ENCODE measurements around the gene IREB2. TPM values are rescaled to one million over a fixed set of nuclear protein-coding genes. Genes with fewer than 3 reads are reported as not detected.

IREB2 gene
- total and polyA plus RNA-seq, 2 donors (not counting 3 experiments of a cell fraction or from before 2014, with no cell fraction given) = 12.7 to 51.4 TPM

DNA sequence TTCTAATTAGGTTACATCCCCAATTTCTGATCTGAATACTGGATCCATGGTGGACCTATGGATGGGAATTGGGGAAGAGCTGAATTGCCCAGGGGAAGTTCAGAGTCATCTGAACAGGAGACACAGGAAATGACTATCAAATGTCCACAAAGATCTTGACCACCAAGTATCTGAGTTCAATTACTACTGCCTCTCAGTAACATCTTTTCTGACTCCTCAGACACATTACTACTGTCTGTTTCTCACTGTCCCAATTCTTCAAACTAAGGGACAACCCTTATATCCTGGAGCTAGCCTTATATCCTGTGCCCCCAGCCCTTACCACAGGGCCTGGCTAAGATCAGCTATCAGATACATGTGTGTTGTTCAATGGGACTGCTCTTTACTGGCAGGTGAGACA lies 10.1 kb upstream of the IREB2 start:
- Histone ChIP-seq H3K9ac (replicated peaks; ENCODE audit: extremely low read depth, insufficient read depth, low read length) (no peak overlapping the region), H3K36me3 (ENCODE audit: control insufficient read depth in 2 of 2, extremely low read depth in 1 of 2, insufficient read depth in 2 of 2, low read length in 2 of 2) (no peaks in the 10 kb centered on the region), H3K27me3 (ENCODE audit: control insufficient read depth in 2 of 2, insufficient read depth in 2 of 2, low read length in 2 of 2) (peaks cover 23 to 36% of the 10 kb centered on the region in 2 experiments), H3K9me1 (replicated peaks; ENCODE audit: control insufficient read depth, extremely low read depth, insufficient read depth, low read length) (no peaks in the 10 kb centered on the region), H2AFZ (ENCODE audit: low read depth, low read length) (no peak overlapping the region), H3K27ac (ENCODE audit: insufficient read depth, low read depth, low read length) (no peak overlapping the region), H4K20me1 (replicated peaks; ENCODE audit: control insufficient read depth, extremely low read depth, insufficient read depth, low read length) (no peaks in the 10 kb centered on the region), H3K4me3 (replicated peaks in 1 of 3; ENCODE audit: insufficient read depth in 1 of 3, low read depth in 1 of 3, low read length in 3 of 3) (no peak overlapping the region), H3K9me3 (replicated peaks; ENCODE audit: control insufficient read depth, insufficient read depth, low read length) (no peaks in the 10 kb centered on the region), H3K79me2 (ENCODE audit: control insufficient read depth, insufficient read depth, low read length) (no peaks in the 10 kb centered on the region), H3K4me1 (ENCODE audit: control insufficient read depth, extremely low read depth, insufficient read depth, low read length) (no peaks in the 10 kb centered on the region), H3K4me2 (ENCODE audit: insufficient read depth, low read length) (no peak overlapping the region)
- TF ChIP-seq, protein P1, sequence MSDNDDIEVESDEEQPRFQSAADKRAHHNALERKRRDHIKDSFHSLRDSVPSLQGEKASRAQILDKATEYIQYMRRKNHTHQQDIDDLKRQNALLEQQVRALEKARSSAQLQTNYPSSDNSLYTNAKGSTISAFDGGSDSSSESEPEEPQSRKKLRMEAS (IDR thresholded peaks at IDR 0.05; ENCODE audit: insufficient read depth, insufficient read length) = no peak
- ChIA-PET POLR2A (interaction anchor here (0.7 to 1.1 kb wide), 2 partner anchors 10 to 119 kb away, joined by 3 to 4 read pairs; partner anchors contain the start of gene IREB2), CTCF (interaction anchor here (0.8 to 3.4 kb wide), 4 partner anchors 9 to 120 kb away, joined by 3 to 13 read pairs (median 3); no protein-coding TSS in a partner anchor)
- no TSS peak for BruUV-seq (replicated peaks)
- dilution Hi-C loops (cut with MboI; ENCODE audit: extremely low pct_ligation_motif_present, low sequenced_read_pairs) = no loop called here
- DNase-seq (ENCODE audit: low read depth, low spot score) (no peak), FAIRE-seq (no peak)
- intact Hi-C loops (cut with micrococcal nuclease) = no loop called here

DNA sequence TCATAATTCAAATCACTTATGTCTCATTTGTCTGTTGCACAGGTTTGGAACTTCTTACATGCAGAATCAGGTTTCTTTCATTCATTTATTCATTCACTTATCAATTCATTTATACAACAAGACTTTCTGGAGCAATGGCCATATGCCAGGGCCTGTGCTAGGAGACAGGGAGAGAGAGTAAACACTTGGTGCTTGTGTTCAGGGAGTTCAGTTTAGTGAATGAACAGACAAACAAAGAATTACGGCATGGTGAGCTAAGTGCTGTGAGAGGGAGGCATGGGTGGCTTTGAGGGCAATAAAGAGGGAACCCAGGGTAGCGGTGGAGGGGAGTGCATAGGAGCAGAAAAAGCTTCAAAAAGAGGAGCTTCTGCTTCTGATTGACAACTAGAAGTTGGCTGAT lies 8.5 kb upstream of the IREB2 start:
- no peak overlapping the region for H3K9ac ChIP-seq (replicated peaks; ENCODE audit: extremely low read depth, insufficient read depth, low read length)
- dilution Hi-C loops (cut with MboI; ENCODE audit: extremely low pct_ligation_motif_present, low sequenced_read_pairs) (no loop called here), intact Hi-C loops (cut with micrococcal nuclease) (no loop called here)
- H3K9me1 ChIP-seq (replicated peaks; ENCODE audit: control insufficient read depth, extremely low read depth, insufficient read depth, low read length) = no peaks in the 10 kb centered on the region
- no peak for FAIRE-seq
- H3K27ac ChIP-seq (ENCODE audit: insufficient read depth, low read depth, low read length) = no peak overlapping the region
- no peaks in the 10 kb centered on the region for H3K9me3 ChIP-seq (replicated peaks; ENCODE audit: control insufficient read depth, insufficient read depth, low read length)
- POLR2A ChIA-PET = no interaction called here
- peaks cover 22 to 35% of the 10 kb centered on the region in 2 experiments for H3K27me3 ChIP-seq (ENCODE audit: control insufficient read depth in 2 of 2, insufficient read depth in 2 of 2, low read length in 2 of 2)
- no peaks in the 10 kb centered on the region for H4K20me1 ChIP-seq (replicated peaks; ENCODE audit: control insufficient read depth, extremely low read depth, insufficient read depth, low read length)
- CTCF ChIA-PET = interaction anchor here (0.7 to 3.4 kb wide), 2 partner anchors 119 to 121 kb away, joined by 3 to 13 read pairs; no protein-coding TSS in a partner anchor
- no peaks in the 10 kb centered on the region for H3K79me2 ChIP-seq (ENCODE audit: control insufficient read depth, insufficient read depth, low read length)
- H2AFZ ChIP-seq (ENCODE audit: low read depth, low read length) = no peak overlapping the region
- TF ChIP-seq, protein P1 (IDR thresholded peaks at IDR 0.05; ENCODE audit: insufficient read depth, insufficient read length) = no peak
- TF ChIP-seq POLR2A (IDR thresholded peaks at IDR 0.05; ENCODE audit: low read depth, low read length) = no peak
- TF ChIP-seq GATA2 (IDR thresholded peaks at IDR 0.05; ENCODE audit: insufficient read depth, insufficient read length, low read depth, low read length) = no peak
- no peak for TF ChIP-seq FOS (IDR thresholded peaks at IDR 0.05; ENCODE audit: borderline replicate concordance, insufficient read depth, low read length)
- no peak for TF ChIP-seq JUN (IDR thresholded peaks at IDR 0.05; ENCODE audit: borderline replicate concordance, insufficient read depth, insufficient read length, low read depth)
- TF ChIP-seq POLR2AphosphoS5 (IDR thresholded peaks at IDR 0.05; ENCODE audit: insufficient read depth, low read depth, low read length) = no peak
- TF ChIP-seq, protein P2, sequence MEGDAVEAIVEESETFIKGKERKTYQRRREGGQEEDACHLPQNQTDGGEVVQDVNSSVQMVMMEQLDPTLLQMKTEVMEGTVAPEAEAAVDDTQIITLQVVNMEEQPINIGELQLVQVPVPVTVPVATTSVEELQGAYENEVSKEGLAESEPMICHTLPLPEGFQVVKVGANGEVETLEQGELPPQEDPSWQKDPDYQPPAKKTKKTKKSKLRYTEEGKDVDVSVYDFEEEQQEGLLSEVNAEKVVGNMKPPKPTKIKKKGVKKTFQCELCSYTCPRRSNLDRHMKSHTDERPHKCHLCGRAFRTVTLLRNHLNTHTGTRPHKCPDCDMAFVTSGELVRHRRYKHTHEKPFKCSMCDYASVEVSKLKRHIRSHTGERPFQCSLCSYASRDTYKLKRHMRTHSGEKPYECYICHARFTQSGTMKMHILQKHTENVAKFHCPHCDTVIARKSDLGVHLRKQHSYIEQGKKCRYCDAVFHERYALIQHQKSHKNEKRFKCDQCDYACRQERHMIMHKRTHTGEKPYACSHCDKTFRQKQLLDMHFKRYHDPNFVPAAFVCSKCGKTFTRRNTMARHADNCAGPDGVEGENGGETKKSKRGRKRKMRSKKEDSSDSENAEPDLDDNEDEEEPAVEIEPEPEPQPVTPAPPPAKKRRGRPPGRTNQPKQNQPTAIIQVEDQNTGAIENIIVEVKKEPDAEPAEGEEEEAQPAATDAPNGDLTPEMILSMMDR (IDR thresholded peaks at IDR 0.05; ENCODE audit: extremely low read depth in 1 of 2, insufficient read depth in 1 of 2, low read depth in 1 of 2, low read length in 2 of 2) = no peak
- no peak for TF ChIP-seq MYC (IDR thresholded peaks at IDR 0.05; ENCODE audit: low read depth, low read length)
- TF ChIP-seq EZH2 (IDR thresholded peaks at IDR 0.05; ENCODE audit: borderline replicate concordance, low read depth, low read length, severe bottlenecking) = no peak
- no peak for DNase-seq (ENCODE audit: low read depth, low spot score)
- H3K36me3 ChIP-seq (ENCODE audit: control insufficient read depth in 2 of 2, extremely low read depth in 1 of 2, insufficient read depth in 2 of 2, low read length in 2 of 2) = no peaks in the 10 kb centered on the region
- BruUV-seq (replicated peaks) = no TSS peak
- H3K4me2 ChIP-seq (ENCODE audit: insufficient read depth, low read length) = no peak overlapping the region
- H3K4me1 ChIP-seq (ENCODE audit: control insufficient read depth, extremely low read depth, insufficient read depth, low read length) = no peaks in the 10 kb centered on the region
- no peak overlapping the region for H3K4me3 ChIP-seq (replicated peaks in 1 of 3; ENCODE audit: insufficient read depth in 1 of 3, low read depth in 1 of 3, low read length in 3 of 3)

Measured in endothelial cell of umbilical vein (primary cell).